H7 (cell line): ENCODE data around the gene RIPK1. TPM values are rescaled to one million over a fixed set of nuclear protein-coding genes. Genes with fewer than 3 reads are reported as not detected.
A peak's percentile ranks its signal among the peaks of the same experiment; 100 is the strongest.
"Not testable (repeated sequence)": the region's sequence is repeated elsewhere in the genome, so short reads cannot be mapped to it uniquely, and the experiment has no call there.

Experiments used
- DNase-seq: peaks from one replicate; pipeline ENCODE4 v3.0.0; 2012
- H3K27me3 ChIP-seq: 2 replicates; pipeline ENCODE4 v1.6.0; 2011; ENCODE audit warnings: mild to moderate bottlenecking, low read length; ENCODE audit not compliant: control insufficient read depth, insufficient read depth
- H3K36me3 ChIP-seq: replicated peaks from 2 replicates; pipeline ENCODE4 v1.5.1; 2011; ENCODE audit warnings: low read length; ENCODE audit not compliant: control insufficient read depth, insufficient read depth
- H3K4me3 ChIP-seq: 2 replicates; pipeline ENCODE4 v1.5.1; 2011; ENCODE audit warnings: low read depth, mild to moderate bottlenecking, control low read depth, low read length, moderate library complexity; ENCODE audit not compliant: insufficient read depth
- total RNA-seq: library from RNA; depleted of rRNA; stranded (reverse); fragments of >200 nt; shearing (Covaris generic); gene quantifications from 2 replicates; pipeline ENCODE4 v1.2.3, GENCODE V29; 2014; rRNA removed

Gene RIPK1
- total RNA-seq = 8.9 and 9.3 TPM in 2 replicates

DNA sequence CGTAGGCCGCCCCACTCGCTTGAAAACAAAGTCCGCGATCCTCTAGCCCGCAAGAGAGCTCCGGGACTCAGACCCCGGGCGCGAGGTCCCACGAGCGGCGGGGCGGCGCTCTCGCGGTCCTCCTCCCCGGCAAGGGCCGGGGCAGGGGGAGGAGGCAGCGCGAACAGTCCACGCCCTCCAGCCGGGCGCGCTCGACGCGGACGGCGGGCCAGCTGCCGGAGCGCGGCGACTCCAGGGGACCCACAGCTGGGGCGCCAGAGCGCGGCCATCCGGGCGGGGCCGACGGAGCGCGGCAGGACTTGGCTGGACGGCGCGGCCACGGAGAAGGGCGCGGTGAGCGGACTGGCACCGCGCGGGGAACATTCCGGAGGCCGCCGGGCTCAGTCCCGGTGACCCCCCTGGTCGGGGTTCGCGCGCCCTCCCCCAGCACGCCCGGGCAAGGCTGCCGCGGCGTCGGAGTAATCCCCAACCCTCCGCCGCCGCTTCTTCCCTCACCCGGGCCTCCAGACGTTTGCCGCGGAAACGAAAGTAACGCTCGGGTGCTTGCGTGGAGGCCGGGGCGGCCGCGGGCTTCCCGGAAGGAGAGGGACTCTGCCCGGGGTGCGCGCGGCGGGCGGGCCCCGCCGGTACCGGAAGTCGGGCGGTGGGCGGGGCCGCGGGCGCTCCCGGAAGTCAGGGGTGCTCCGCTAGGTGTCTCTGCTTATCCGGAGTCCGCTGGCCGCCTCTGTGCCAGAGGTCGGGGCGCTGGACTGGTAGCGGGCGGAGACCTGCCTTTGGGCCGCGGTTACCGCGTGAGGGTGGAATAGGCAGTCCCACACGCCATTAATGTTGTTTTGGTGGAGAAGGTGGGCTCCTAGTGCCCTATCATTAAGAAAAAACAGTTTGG, at the start of gene RIPK1:
Gene RIPK1 (plus strand): TSS at position 166 of the 886 bp plus-strand sequence. CDS start 8,330 bp downstream, outside the sequence.
- peaks cover 2% of the 10 kb centered on the region; the same call in 1 of the 2 replicates for H3K27me3 ChIP-seq
- peak within 1 kb of the TSS; percentile 87 for H3K4me3 ChIP-seq
- peak; percentile 97 for DNase-seq
- no peaks in the 10 kb centered on the region for H3K36me3 ChIP-seq

DNA sequence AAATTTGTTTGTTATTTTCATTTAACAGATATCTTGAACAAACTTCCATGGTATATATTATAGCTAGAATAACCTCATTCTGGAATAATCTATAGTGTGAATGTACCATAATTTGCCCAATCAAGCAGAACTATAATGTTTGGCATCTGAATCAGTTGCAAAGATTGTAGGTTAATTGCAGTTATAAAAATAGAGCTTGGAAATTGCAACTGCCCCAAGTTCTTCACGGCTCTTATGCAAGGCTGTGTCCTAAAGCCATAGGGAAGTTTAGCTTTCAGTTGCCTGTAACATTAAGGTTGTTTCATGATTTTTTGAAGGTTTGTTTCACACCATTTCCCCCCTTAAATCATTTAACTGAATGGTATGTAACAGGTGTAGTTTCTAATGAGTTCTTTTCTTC, 49.2 kb upstream of the RIPK1 start:
- H3K4me3 ChIP-seq = no peak overlapping the region
- no peak for DNase-seq
- H3K36me3 ChIP-seq = peaks cover 13% of the 10 kb centered on the region
- no peaks in the 10 kb centered on the region for H3K27me3 ChIP-seq

DNA sequence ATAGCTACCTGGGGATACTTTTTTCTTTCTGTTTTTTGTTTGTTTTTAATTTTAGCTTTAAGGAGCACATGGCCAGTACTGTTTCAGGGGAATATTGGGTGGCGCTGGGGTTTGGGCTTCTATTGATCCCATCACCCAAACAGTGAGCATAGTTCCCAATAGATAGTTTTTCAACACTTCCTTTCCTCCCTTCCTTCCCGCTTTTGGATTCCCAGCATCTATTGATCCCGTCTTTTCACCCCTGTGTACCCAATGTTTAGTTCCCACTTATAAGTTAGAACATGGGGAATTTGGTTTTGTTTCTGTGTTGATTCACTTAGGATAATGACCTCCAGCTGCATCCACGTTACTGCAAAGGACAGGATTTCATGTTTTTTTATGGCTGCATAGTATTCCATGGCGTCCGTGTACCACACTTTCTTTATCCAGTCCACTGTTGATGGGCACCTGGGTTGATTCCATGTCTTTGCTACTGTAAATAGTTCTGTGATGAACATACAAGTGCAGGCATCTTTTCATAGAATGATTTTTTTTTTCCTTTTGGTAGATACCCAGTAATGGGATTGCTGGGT, 48.5 kb upstream of the RIPK1 start:
- no peak overlapping the region for H3K4me3 ChIP-seq
- no peaks in the 10 kb centered on the region for H3K27me3 ChIP-seq
- peaks cover 12% of the 10 kb centered on the region for H3K36me3 ChIP-seq
- DNase-seq = no peak

DNA sequence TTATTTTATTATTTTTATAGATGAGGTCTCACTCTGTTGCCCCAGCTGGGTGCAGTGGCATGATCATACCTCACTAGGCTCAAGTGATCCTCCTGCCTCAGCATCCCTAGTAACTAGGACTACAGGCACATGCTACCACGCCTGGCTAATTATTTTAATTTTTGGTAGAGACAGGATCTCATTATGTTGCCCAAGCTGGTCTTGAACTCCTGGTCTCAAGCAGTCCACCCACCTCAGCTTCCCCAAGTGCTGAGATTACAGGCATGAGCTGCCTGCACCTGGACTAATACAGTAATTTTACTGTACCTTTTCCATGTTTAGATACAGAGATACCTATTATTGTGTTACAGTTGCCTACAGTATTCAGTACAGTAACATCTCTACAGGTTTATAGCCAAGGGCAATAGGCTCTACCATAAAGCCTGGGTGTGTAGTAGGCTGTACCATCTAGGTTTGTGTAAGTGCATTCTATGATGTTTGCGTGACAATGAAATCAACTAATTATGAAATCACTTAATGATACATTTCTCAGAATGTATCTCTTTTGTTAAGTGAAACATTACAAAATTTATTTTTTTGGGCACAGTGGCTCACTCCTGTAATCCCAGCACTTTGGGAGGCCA, 47.2 kb upstream of the RIPK1 start:
- H3K27me3 ChIP-seq, H3K4me3 ChIP-seq, DNase-seq, H3K36me3 ChIP-seq: not testable (repeated sequence)

DNA sequence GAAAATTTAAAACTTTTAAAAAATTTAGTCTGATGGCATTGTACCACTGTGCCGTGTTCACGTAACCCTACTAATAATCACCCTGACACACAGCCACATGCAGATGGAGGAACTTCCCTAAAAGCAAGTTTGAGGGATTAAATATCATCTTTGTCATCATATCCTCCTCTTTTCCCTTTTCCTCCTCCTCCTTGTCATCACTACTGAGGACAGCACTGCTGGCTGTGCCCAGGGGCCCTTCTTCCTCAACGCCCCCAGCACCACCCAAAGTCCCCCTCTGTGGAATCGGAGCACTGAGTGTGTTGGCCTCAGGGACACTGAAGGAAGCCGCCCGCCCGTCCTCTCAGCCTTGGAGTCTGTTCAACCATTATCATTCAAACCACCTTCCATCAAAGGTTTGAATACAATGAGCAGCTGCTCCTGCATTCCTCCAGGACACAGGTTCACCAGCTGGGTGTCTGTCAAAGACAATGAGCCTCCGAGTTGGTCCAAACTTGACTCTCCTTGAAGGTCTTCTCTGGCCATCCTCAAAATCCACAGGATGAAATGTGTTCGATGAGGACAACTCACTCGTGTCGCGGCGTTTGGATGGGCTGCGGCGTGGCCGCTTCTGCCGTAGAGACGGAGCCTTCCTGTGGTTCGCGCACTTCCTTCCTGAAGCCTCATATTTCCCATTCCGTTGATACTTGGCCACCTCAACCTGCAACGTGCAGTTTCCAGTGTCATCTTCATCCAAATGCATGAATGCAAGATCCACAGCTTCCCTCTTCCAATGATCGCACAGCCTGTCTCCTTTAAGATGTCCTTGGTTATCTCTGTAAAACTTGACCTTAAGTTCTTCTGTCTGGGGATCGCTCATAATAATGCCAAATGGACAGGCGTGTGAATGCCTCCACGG, 45.3 kb upstream of the RIPK1 start:
- Histone ChIP-seq H3K36me3 (peaks cover 4% of the 10 kb centered on the region), H3K27me3 (no peaks in the 10 kb centered on the region), H3K4me3 (peak overlapping the region; percentile 26; the same call in 1 of the 2 replicates)
- peak; percentile 58 for DNase-seq

DNA sequence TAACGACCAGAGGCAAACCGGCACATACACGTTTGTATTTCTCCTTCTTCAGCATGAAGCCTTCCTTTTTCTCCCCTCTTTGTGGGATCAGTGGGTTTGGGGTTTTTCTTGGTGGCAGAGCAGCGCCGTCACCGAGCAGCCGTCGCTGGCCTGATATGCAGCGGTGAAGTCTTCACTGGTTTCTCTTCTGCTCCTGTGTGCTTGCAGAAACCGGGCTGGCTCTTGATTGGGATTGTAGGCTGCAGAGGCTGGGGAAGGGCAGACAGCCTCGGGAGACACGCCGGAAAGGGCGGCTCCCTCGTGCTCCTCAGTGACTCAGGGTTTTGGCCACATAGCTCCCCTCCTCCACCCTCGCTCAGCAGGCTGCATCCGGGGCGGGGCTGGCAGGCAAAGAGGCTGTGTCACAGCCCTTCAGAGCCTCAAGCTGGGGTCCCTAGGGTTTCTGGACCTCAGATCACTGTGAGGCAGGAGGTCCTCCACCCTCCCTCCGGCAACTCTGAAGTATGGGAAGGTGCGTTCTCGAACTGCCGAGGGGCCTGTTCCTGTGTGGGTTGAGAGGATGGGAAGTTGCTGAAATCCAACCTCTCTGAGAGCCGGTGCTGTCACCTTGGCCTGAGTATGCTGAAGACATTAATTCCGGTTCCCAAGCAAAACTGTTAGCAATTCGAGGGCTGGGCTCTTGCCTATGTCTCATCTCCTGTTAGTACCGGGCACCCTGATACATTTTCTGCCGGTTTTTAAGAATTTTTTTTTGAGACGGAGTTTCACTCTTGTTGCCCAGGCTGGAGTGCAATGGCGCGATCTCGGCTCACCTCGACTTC, 44.4 kb upstream of the RIPK1 start:
- H3K4me3 ChIP-seq = peak overlapping the region; percentile 26; the same call in 1 of the 2 replicates
- no peaks in the 10 kb centered on the region for H3K27me3 ChIP-seq
- DNase-seq = peak; percentile 84
- peaks cover 4% of the 10 kb centered on the region for H3K36me3 ChIP-seq

DNA sequence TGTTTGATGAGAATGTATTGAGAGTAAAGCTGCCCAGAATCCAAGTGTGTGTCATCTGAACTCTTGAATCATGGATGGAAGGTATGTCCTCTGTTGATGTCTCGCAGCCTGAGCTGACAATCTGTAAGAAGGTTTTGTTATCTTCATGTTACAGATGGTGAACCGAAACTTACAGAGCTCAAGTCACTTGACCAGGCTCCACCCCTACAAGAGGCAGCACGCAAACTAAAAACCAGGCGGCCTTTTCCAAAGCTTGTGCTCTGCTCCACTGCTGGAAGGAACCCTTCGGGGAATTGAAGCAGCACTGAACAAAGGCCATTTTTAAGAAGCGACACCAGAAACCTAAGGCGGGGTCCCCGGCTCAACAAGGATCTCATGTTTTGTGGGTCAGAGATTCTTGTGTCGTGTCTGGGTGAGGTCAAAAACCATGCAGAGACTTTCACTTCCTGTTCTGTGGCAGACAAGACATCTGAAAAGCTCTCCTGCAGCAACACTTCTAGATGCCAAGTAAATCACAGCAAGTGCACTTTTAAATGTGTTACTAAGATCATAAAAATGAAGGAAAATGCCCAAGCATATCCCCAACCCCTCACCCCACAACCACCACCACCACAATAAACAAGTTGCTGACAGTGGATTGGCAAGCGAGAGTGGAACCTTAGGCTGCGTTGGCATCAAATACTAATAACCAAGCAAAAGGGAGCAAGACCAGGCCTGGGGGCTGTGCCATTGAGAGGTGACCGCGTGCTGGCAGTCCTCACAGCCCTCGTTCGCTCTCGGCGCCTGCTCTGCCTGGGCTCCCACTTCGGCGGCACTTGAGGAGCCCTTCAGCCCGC, 41.3 kb upstream of the RIPK1 start:
- H3K27me3 ChIP-seq = no peaks in the 10 kb centered on the region
- peak; percentile 6 for DNase-seq
- no peak overlapping the region for H3K4me3 ChIP-seq
- H3K36me3 ChIP-seq = no peaks in the 10 kb centered on the region

DNA sequence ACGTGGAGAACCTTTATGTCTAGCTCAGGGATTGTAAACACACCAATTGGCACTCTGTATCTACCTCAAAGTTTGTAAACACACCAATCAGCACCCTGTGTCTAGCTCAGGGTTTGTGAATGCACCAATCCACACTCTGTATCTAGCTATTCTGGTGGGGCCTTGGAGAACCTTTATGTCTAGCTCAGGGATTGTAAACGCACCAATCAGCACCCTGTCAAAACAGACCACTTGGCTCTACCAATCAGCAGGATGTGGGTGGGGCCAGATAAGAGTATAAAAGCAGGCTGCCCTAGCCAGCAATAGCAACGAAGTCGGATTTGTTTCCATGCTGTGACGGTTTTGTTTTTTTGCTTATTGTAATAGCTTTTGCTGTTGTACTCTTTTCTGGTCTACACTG, 40.1 kb upstream of the RIPK1 start:
- H3K27me3 ChIP-seq, H3K4me3 ChIP-seq, H3K36me3 ChIP-seq, DNase-seq: not testable (repeated sequence)

DNA sequence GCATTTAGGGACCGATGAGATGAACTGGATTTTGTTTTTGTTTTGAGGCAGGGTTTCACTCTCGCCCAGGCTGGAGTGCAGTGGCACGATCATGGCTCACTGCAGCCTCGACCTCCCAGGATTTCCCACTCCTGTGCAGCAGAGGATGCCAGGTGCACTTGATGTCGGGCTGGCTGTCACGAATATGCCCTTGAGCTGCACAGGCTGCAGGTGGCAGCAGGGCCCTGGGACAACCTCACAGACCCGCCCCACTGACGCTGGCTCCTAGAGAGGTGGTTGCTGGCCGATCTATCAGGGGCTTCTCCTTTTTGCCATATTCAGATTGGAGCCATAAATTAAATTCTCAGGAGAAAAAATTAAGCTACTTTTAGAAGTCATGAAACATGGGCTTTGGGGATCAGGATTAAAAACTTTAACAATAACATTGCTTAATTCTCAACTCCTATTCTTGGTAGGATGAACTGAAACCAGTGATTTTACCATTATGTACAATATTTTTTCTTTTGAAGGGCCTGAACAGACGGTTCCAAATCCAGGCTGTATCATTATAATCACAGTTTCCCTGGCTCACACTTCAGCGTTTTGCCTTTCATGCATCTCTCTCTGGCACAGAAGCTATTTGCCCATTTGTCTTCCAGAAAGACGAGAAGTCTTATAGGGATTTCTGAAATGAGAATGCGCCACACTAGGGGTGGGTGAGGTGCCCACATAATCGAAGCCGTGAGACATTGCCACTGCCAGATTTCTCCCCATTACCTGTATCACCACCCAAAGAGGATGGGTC, 36.2 kb upstream of the RIPK1 start:
- Histone ChIP-seq H3K36me3 (no peaks in the 10 kb centered on the region), H3K27me3 (no peaks in the 10 kb centered on the region), H3K4me3 (no peak overlapping the region)
- DNase-seq = peak; percentile 56

DNA sequence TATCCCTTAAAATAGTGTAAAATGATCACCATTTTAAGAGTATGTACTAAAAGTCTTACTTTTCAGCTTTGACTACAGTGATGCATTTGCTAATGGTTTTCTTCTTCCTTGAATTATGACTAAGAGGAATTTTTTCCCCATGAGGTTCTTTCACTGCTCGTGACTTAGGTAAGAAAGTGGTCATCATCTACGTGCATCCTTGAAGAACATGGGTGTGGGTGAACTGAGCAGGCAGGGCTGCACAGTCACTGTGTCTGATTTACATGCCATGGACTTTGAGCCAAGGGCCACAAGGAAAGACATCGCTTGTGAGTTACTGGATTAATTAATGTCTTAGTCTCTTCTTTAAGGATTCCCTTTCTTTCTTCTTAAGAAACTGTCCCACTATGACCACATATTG, 35.3 kb upstream of the RIPK1 start:
- Histone ChIP-seq H3K36me3 (no peaks in the 10 kb centered on the region), H3K4me3 (no peak overlapping the region), H3K27me3 (no peaks in the 10 kb centered on the region)
- no peak for DNase-seq

DNA sequence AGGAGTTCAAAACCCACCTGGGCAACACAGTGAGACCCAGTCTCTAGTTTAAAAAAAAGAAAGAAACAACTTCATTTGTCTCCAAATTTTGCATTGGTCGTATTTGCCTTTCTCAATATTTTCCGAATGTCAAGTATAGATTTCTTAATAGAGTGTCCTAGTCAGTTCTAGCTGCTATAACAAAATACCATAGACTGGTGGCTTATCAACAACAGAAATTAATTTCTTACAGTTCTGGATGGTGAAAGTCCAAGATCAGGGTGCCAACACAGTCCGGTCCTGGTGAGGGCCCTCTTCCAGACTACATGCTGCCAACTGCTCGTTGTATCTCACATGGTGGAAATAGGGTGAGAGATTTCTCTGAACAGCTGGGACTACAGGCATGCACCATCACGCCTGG, 34.6 kb upstream of the RIPK1 start:
- no peaks in the 10 kb centered on the region for H3K36me3 ChIP-seq
- no peaks in the 10 kb centered on the region for H3K27me3 ChIP-seq
- no peak for DNase-seq
- H3K4me3 ChIP-seq = no peak overlapping the region

DNA sequence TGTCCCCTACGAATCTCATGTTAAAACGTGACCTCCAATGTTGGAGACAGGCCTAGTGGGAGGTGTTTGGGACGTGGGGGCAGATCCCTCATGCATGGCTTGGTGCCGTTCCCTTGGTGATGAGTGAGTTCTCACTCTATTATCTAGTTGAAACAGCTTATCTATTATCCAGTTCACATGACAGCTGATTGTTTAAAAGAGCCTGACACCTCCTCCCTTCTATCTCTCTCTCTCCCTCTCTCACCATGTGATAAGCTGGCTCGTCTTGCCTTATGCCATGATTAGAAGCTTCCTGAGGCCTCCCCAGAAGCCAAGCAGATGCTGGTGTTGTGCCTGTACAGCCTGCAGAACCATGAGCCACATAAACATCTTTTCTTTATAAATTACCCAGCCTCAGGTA, 32.9 kb upstream of the RIPK1 start:
- Histone ChIP-seq H3K27me3 (no peaks in the 10 kb centered on the region), H3K4me3 (no peak overlapping the region), H3K36me3 (no peaks in the 10 kb centered on the region)
- DNase-seq = no peak
